Endothelial cell of umbilical vein (primary cell): Measurements from ENCODE around the gene KIF17.

Experiments
- CTCF ChIP-seq, 2 donors: IDR thresholded peaks; 1 replicate in 1 of 2; 2 replicates in 1 of 2; pipeline ENCODE4 v1.5.1; 2011; ENCODE audit warnings: low read length in 2 of 2, mild to moderate bottlenecking in 2 of 2, moderate library complexity in 2 of 2, control low read depth in 1 of 2, inconsistent platforms in 1 of 2, low read depth in 1 of 2; ENCODE audit not compliant: insufficient read depth in 1 of 2; ENCODE audit errors: extremely low read depth in 1 of 2
- EZH2 ChIP-seq: IDR thresholded peaks from 2 replicates; pipeline ENCODE4 v1.6.1; 2012; ENCODE audit warnings: borderline replicate concordance, low read depth, mild to moderate bottlenecking, moderate library complexity, low read length, inconsistent platforms; ENCODE audit not compliant: severe bottlenecking
- GATA2 ChIP-seq: IDR thresholded peaks from 2 replicates; pipeline ENCODE4 v1.7.0; 2011; ENCODE audit warnings: low read depth, mild to moderate bottlenecking, moderate library complexity, mixed read lengths, low read length; ENCODE audit not compliant: insufficient read length, insufficient read depth
- JUN ChIP-seq: IDR thresholded peaks from 2 replicates; pipeline ENCODE4 v1.6.1; 2011; ENCODE audit warnings: borderline replicate concordance, low read depth; ENCODE audit not compliant: insufficient read length, insufficient read depth
- POLR2A ChIP-seq: IDR thresholded peaks from 2 replicates; pipeline ENCODE4 v1.6.1; 2012; ENCODE audit warnings: low read depth, mild to moderate bottlenecking, control low read depth, low read length
- POLR2AphosphoS5 ChIP-seq: IDR thresholded peaks from 2 replicates; pipeline ENCODE4 v1.6.1; 2012; ENCODE audit warnings: low read depth, mild to moderate bottlenecking, control low read depth, low read length, moderate library complexity; ENCODE audit not compliant: insufficient read depth

- no peak for TF ChIP-seq POLR2AphosphoS5
- TF ChIP-seq CTCF (IDR thresholded peaks at IDR 0.05; ENCODE audit: extremely low read depth in 1 of 2, insufficient read depth in 1 of 2, low read depth in 1 of 2, low read length in 2 of 2): no peak
- no peak for TF ChIP-seq POLR2A
- TF ChIP-seq EZH2: no peak
- TF ChIP-seq GATA2: no peak
- TF ChIP-seq JUN: no peak
Measured at GRCh38 chr1:20665726-20666125, 52.1 kb downstream of the KIF17 start.
